ENCODE results near the gene STX18. TPM values are rescaled to one million over a fixed set of nuclear protein-coding genes. Genes with fewer than 3 reads are reported as not detected.

Gene STX18
- total RNA-seq, 1 donor from 2014 or later, result 20.4 TPM

GRCh38 chr4:4387531-4388310 is 154.1 kb downstream of the STX18 start:
- no peak for TF ChIP-seq POLR2A (IDR thresholded peaks at IDR 0.05)
- no peak for TF ChIP-seq POLR2AphosphoS5 (IDR thresholded peaks at IDR 0.05; ENCODE audit: insufficient read depth in 1 of 2, low read depth in 1 of 2)
- no peak for TF ChIP-seq CTCF (IDR thresholded peaks at IDR 0.05)
- Histone ChIP-seq H3K36me3 (no peaks in the 10 kb centered on the region), H3K4me1 (peaks cover 32% of the 10 kb centered on the region), H3K27me3 (no peaks in the 10 kb centered on the region), H3K9me3 (no peaks in the 10 kb centered on the region), H3K27ac (no peak overlapping the region), H3K4me3 (peak overlapping the region; percentile 52 to 60)
- intact Hi-C loops (cut with DNase I), result no loop called here
- DNase-seq (ENCODE audit: extremely low spot score in 2 of 2), result no peak

GRCh38 chr4:4386736-4387392 is 155.0 kb downstream of the STX18 start, which contains the start of gene NSG1:
Gene NSG1 (plus strand): TSS chr4:4387102. CDS start chr4:4387630, 528 bp downstream.
- intact Hi-C loops (cut with DNase I), result no loop called here
- no peak within 1 kb of the TSS for H3K27ac ChIP-seq

GRCh38 chr4:4386296-4386735 is 155.5 kb downstream of the STX18 start:
- Histone ChIP-seq H3K36me3 (no peaks in the 10 kb centered on the region), H3K4me1 (peaks cover 32% of the 10 kb centered on the region), H3K27ac (no peak overlapping the region), H3K9me3 (no peaks in the 10 kb centered on the region), H3K27me3 (no peaks in the 10 kb centered on the region), H3K4me3 (peak overlapping the region; percentile 52 to 60)
- DNase-seq (ENCODE audit: extremely low spot score in 2 of 2), result no peak
- intact Hi-C loops (cut with DNase I), result no loop called here
- TF ChIP-seq CTCF (IDR thresholded peaks at IDR 0.05), result no peak

More at GRCh38 chr4:4386736-4387392, 155.0 kb downstream of the STX18 start, which contains the start of gene NSG1:
- no peaks in the 10 kb centered on the region for H3K27me3 ChIP-seq
- no peak for DNase-seq (ENCODE audit: extremely low spot score in 2 of 2)
- no peak for TF ChIP-seq POLR2AphosphoS5 (IDR thresholded peaks at IDR 0.05; ENCODE audit: insufficient read depth in 1 of 2, low read depth in 1 of 2)
- no peak for TF ChIP-seq CTCF (IDR thresholded peaks at IDR 0.05)
- no peaks in the 10 kb centered on the region for H3K9me3 ChIP-seq
- H3K4me1 ChIP-seq, result peaks cover 32% of the 10 kb centered on the region
- peak within 1 kb of the TSS; percentile 52 to 60 for H3K4me3 ChIP-seq
- no peaks in the 10 kb centered on the region for H3K36me3 ChIP-seq

- intact Hi-C loops (cut with DNase I), result no loop called here
- Histone ChIP-seq H3K27ac (no peak overlapping the region), H3K36me3 (no peaks in the 10 kb centered on the region), H3K27me3 (no peaks in the 10 kb centered on the region), H3K4me1 (peaks cover 32% of the 10 kb centered on the region), H3K4me3 (peak overlapping the region; percentile 52 to 60), H3K9me3 (no peaks in the 10 kb centered on the region)
- no peak for DNase-seq (ENCODE audit: extremely low spot score in 2 of 2)
- TF ChIP-seq CTCF (IDR thresholded peaks at IDR 0.05) (no peak), POLR2A (IDR thresholded peaks at IDR 0.05) (no peak), POLR2AphosphoS5 (IDR thresholded peaks at IDR 0.05; ENCODE audit: insufficient read depth in 1 of 2, low read depth in 1 of 2) (no peak)
Measured at GRCh38 chr4:4385729-4386295, 156.0 kb downstream of the STX18 start.
